ENCODE results near the gene SMPD3.

The SMPD3 gene

GRCh38 chr16:68406458-68407152, 41.7 kb downstream of the SMPD3 start:
- Histone ChIP-seq H3K27ac (ENCODE audit: insufficient read depth, low read depth, low read length, poor library complexity, severe bottlenecking) (peak overlapping the region; percentile 9), H3K4me1 (ENCODE audit: control insufficient read depth, insufficient read depth, low read length) (peaks cover 21% of the 10 kb centered on the region), H3K4me3 (ENCODE audit: insufficient read depth, low read depth, low read length) (no peak overlapping the region), H3K36me3 (ENCODE audit: control insufficient read depth, insufficient read depth, low read length) (no peaks in the 10 kb centered on the region), H3K27me3 (ENCODE audit: control insufficient read depth, insufficient read depth, low read length, poor library complexity, severe bottlenecking) (no peaks in the 10 kb centered on the region), H3K9me3 (ENCODE audit: control insufficient read depth, low read length) (no peaks in the 10 kb centered on the region)
- 70 to 77% methylated on average over 17 of the region's 17 CpGs for WGBS, 2 experiments

GRCh38 chr16:68404736-68405345, 43.5 kb downstream of the SMPD3 start:
- H3K36me3 ChIP-seq (ENCODE audit: control insufficient read depth, insufficient read depth, low read length), result no peaks in the 10 kb centered on the region
- WGBS, 2 experiments, result 83 to 86% methylated on average over 8 of the region's 8 CpGs
- H3K9me3 ChIP-seq (ENCODE audit: control insufficient read depth, low read length), result no peaks in the 10 kb centered on the region
- no peak overlapping the region for H3K4me3 ChIP-seq (ENCODE audit: insufficient read depth, low read depth, low read length)
- no peaks in the 10 kb centered on the region for H3K27me3 ChIP-seq (ENCODE audit: control insufficient read depth, insufficient read depth, low read length, poor library complexity, severe bottlenecking)
- no peak overlapping the region for H3K27ac ChIP-seq (ENCODE audit: insufficient read depth, low read depth, low read length, poor library complexity, severe bottlenecking)
- peaks cover 21% of the 10 kb centered on the region for H3K4me1 ChIP-seq (ENCODE audit: control insufficient read depth, insufficient read depth, low read length)

GRCh38 chr16:68403704-68404103, 44.6 kb downstream of the SMPD3 start:
- Histone ChIP-seq H3K27ac (ENCODE audit: insufficient read depth, low read depth, low read length, poor library complexity, severe bottlenecking) (no peak overlapping the region), H3K9me3 (ENCODE audit: control insufficient read depth, low read length) (no peaks in the 10 kb centered on the region), H3K4me1 (ENCODE audit: control insufficient read depth, insufficient read depth, low read length) (peaks cover 16% of the 10 kb centered on the region), H3K4me3 (ENCODE audit: insufficient read depth, low read depth, low read length) (no peak overlapping the region), H3K36me3 (ENCODE audit: control insufficient read depth, insufficient read depth, low read length) (no peaks in the 10 kb centered on the region), H3K27me3 (ENCODE audit: control insufficient read depth, insufficient read depth, low read length, poor library complexity, severe bottlenecking) (no peaks in the 10 kb centered on the region)
- WGBS, 2 experiments, result 71 to 76% methylated on average over 3 of the region's 3 CpGs

GRCh38 chr16:68403177-68403576, 45.1 kb downstream of the SMPD3 start:
- no peak overlapping the region for H3K27ac ChIP-seq (ENCODE audit: insufficient read depth, low read depth, low read length, poor library complexity, severe bottlenecking)
- WGBS, 2 experiments, result 79 to 91% methylated on average over 1 of the region's 1 CpG

GRCh38 chr16:68402748-68403040, 45.6 kb downstream of the SMPD3 start:
- Histone ChIP-seq H3K4me3 (ENCODE audit: insufficient read depth, low read depth, low read length) (no peak overlapping the region), H3K36me3 (ENCODE audit: control insufficient read depth, insufficient read depth, low read length) (no peaks in the 10 kb centered on the region), H3K9me3 (ENCODE audit: control insufficient read depth, low read length) (no peaks in the 10 kb centered on the region), H3K27ac (ENCODE audit: insufficient read depth, low read depth, low read length, poor library complexity, severe bottlenecking) (no peak overlapping the region), H3K4me1 (ENCODE audit: control insufficient read depth, insufficient read depth, low read length) (peaks cover 19% of the 10 kb centered on the region), H3K27me3 (ENCODE audit: control insufficient read depth, insufficient read depth, low read length, poor library complexity, severe bottlenecking) (no peaks in the 10 kb centered on the region)
- WGBS, 2 experiments, result 84 to 90% methylated on average over 3 of the region's 3 CpGs

More at GRCh38 chr16:68403177-68403576, 45.1 kb downstream of the SMPD3 start:
- Histone ChIP-seq H3K36me3 (ENCODE audit: control insufficient read depth, insufficient read depth, low read length) (no peaks in the 10 kb centered on the region), H3K4me1 (ENCODE audit: control insufficient read depth, insufficient read depth, low read length) (peaks cover 16% of the 10 kb centered on the region), H3K27me3 (ENCODE audit: control insufficient read depth, insufficient read depth, low read length, poor library complexity, severe bottlenecking) (no peaks in the 10 kb centered on the region), H3K4me3 (ENCODE audit: insufficient read depth, low read depth, low read length) (no peak overlapping the region), H3K9me3 (ENCODE audit: control insufficient read depth, low read length) (no peaks in the 10 kb centered on the region)

GRCh38 chr16:68401871-68402747, 46.2 kb downstream of the SMPD3 start:
- H3K27ac ChIP-seq (ENCODE audit: insufficient read depth, low read depth, low read length, poor library complexity, severe bottlenecking), result no peak overlapping the region
- H3K9me3 ChIP-seq (ENCODE audit: control insufficient read depth, low read length), result no peaks in the 10 kb centered on the region
- peaks cover 23% of the 10 kb centered on the region for H3K4me1 ChIP-seq (ENCODE audit: control insufficient read depth, insufficient read depth, low read length)
- no peaks in the 10 kb centered on the region for H3K27me3 ChIP-seq (ENCODE audit: control insufficient read depth, insufficient read depth, low read length, poor library complexity, severe bottlenecking)
- 88 to 90% methylated on average over 13 of the region's 13 CpGs for WGBS, 2 experiments
- H3K36me3 ChIP-seq (ENCODE audit: control insufficient read depth, insufficient read depth, low read length), result no peaks in the 10 kb centered on the region
- H3K4me3 ChIP-seq (ENCODE audit: insufficient read depth, low read depth, low read length), result no peak overlapping the region

GRCh38 chr16:68400924-68401460, 47.3 kb downstream of the SMPD3 start:
- Histone ChIP-seq H3K9me3 (ENCODE audit: control insufficient read depth, low read length) (no peaks in the 10 kb centered on the region), H3K27ac (ENCODE audit: insufficient read depth, low read depth, low read length, poor library complexity, severe bottlenecking) (no peak overlapping the region), H3K4me3 (ENCODE audit: insufficient read depth, low read depth, low read length) (no peak overlapping the region), H3K4me1 (ENCODE audit: control insufficient read depth, insufficient read depth, low read length) (peaks cover 18% of the 10 kb centered on the region), H3K27me3 (ENCODE audit: control insufficient read depth, insufficient read depth, low read length, poor library complexity, severe bottlenecking) (no peaks in the 10 kb centered on the region), H3K36me3 (ENCODE audit: control insufficient read depth, insufficient read depth, low read length) (no peaks in the 10 kb centered on the region)
- WGBS, 2 experiments, result 74 to 75% methylated on average over 5 of the region's 5 CpGs

- no peaks in the 10 kb centered on the region for H3K36me3 ChIP-seq (ENCODE audit: control insufficient read depth, insufficient read depth, low read length)
- no peaks in the 10 kb centered on the region for H3K27me3 ChIP-seq (ENCODE audit: control insufficient read depth, insufficient read depth, low read length, poor library complexity, severe bottlenecking)
- peaks cover 21% of the 10 kb centered on the region for H3K4me1 ChIP-seq (ENCODE audit: control insufficient read depth, insufficient read depth, low read length)
- H3K9me3 ChIP-seq (ENCODE audit: control insufficient read depth, low read length), result no peaks in the 10 kb centered on the region
- H3K27ac ChIP-seq (ENCODE audit: insufficient read depth, low read depth, low read length, poor library complexity, severe bottlenecking), result no peak overlapping the region
- 91 to 95% methylated on average over 5 of the region's 5 CpGs for WGBS, 2 experiments
- H3K4me3 ChIP-seq (ENCODE audit: insufficient read depth, low read depth, low read length), result no peak overlapping the region
Observed at GRCh38 chr16:68400083-68400923, 48.0 kb downstream of the SMPD3 start.

GRCh38 chr16:68399456-68399855, 48.9 kb downstream of the SMPD3 start:
- H3K27ac ChIP-seq (ENCODE audit: insufficient read depth, low read depth, low read length, poor library complexity, severe bottlenecking), result no peak overlapping the region
- H3K27me3 ChIP-seq (ENCODE audit: control insufficient read depth, insufficient read depth, low read length, poor library complexity, severe bottlenecking), result no peaks in the 10 kb centered on the region
- peaks cover 21% of the 10 kb centered on the region for H3K4me1 ChIP-seq (ENCODE audit: control insufficient read depth, insufficient read depth, low read length)
- no peaks in the 10 kb centered on the region for H3K36me3 ChIP-seq (ENCODE audit: control insufficient read depth, insufficient read depth, low read length)
- H3K4me3 ChIP-seq (ENCODE audit: insufficient read depth, low read depth, low read length), result no peak overlapping the region
- WGBS, 2 experiments, result 93 to 97% methylated on average over 3 of the region's 3 CpGs
- no peaks in the 10 kb centered on the region for H3K9me3 ChIP-seq (ENCODE audit: control insufficient read depth, low read length)

All from ectodermal cell (in vitro differentiated cells).